Measurements from ENCODE around the gene AGPAT3. TPM values are rescaled to one million over a fixed set of nuclear protein-coding genes. Genes with fewer than 3 reads are reported as not detected.

The AGPAT3 gene
- total RNA-seq, 1 donor from 2014 or later: 34.4 TPM

- DNase-seq (ENCODE audit: low read depth in 2 of 2): no peak
These were observed 57.2 kb downstream of the AGPAT3 start for GRCh38 chr21:43921979-43922945.

- no peak for DNase-seq (ENCODE audit: low read depth in 2 of 2)
These were observed 57.9 kb downstream of the AGPAT3 start for GRCh38 chr21:43922949-43923348.

- DNase-seq (ENCODE audit: low read depth in 2 of 2): no peak
These were observed 58.4 kb downstream of the AGPAT3 start for GRCh38 chr21:43923391-43923790.

- DNase-seq (ENCODE audit: low read depth in 2 of 2): no peak
These were observed 59.5 kb downstream of the AGPAT3 start for GRCh38 chr21:43924421-43925095.

- no peak for DNase-seq (ENCODE audit: low read depth in 2 of 2)
These were observed 60.1 kb downstream of the AGPAT3 start for GRCh38 chr21:43925096-43925481.

- DNase-seq (ENCODE audit: low read depth in 2 of 2): no peak
These were observed 60.6 kb downstream of the AGPAT3 start for GRCh38 chr21:43925609-43926008.

- no peak for DNase-seq (ENCODE audit: low read depth in 2 of 2)
These were observed 61.2 kb downstream of the AGPAT3 start for GRCh38 chr21:43926196-43926595.

- DNase-seq (ENCODE audit: low read depth in 2 of 2): no peak
These were observed 62.7 kb downstream of the AGPAT3 start for GRCh38 chr21:43927591-43928221.

- DNase-seq (ENCODE audit: low read depth in 2 of 2): no peak
These were observed 63.5 kb downstream of the AGPAT3 start for GRCh38 chr21:43928222-43929125.

GRCh38 chr21:43929217-43929971 is 64.4 kb downstream of the AGPAT3 start:
- DNase-seq (ENCODE audit: low read depth in 2 of 2): no peak

- no peak for DNase-seq (ENCODE audit: low read depth in 2 of 2)
These were observed 65.2 kb downstream of the AGPAT3 start for GRCh38 chr21:43930074-43930847.

GRCh38 chr21:43930848-43931375 is 65.9 kb downstream of the AGPAT3 start:
- DNase-seq (ENCODE audit: low read depth in 2 of 2): no peak

GRCh38 chr21:43931489-43931888 is 66.5 kb downstream of the AGPAT3 start:
- no peak for DNase-seq (ENCODE audit: low read depth in 2 of 2)

- no peak for DNase-seq (ENCODE audit: low read depth in 2 of 2)
These were observed 67.0 kb downstream of the AGPAT3 start for GRCh38 chr21:43932005-43932404.

GRCh38 chr21:43933199-43933598 is 68.2 kb downstream of the AGPAT3 start:
- no peak for DNase-seq (ENCODE audit: low read depth in 2 of 2)

- no peak for DNase-seq (ENCODE audit: low read depth in 2 of 2)
These were observed 68.7 kb downstream of the AGPAT3 start for GRCh38 chr21:43933680-43934079.

- no peak for DNase-seq (ENCODE audit: low read depth in 2 of 2)
These were observed 69.1 kb downstream of the AGPAT3 start for GRCh38 chr21:43934116-43934515.

- no peak for DNase-seq (ENCODE audit: low read depth in 2 of 2)
These were observed 70.0 kb downstream of the AGPAT3 start for GRCh38 chr21:43934716-43935705.

All from dermis microvascular lymphatic vessel endothelial cell (primary cell).